Body of pancreas (tissue), 4 donors: ENCODE data around the gene BCAR1.

ENCODE experiments used
- POLR2A ChIP-seq, 3 donors: fragments of 450-650 bp; IDR thresholded peaks; one replicate each; pipeline ENCODE4 v1.6.1; 2016; ENCODE audit warnings: antibody characterized with exemption in 3 of 3, mild to moderate bottlenecking in 2 of 3
- TF ChIP-seq, protein P1 (sequence below), 7 experiments: fragments of 450-650 bp in 4 of 7; fragments of 200-600 bp in 3 of 7; sonication (generic) in 3 of 7; IDR thresholded peaks; one replicate each; pipeline ENCODE4 v1.5.1; 2016 to 2019; ENCODE audit warnings: antibody characterized with exemption in 7 of 7

DNA sequence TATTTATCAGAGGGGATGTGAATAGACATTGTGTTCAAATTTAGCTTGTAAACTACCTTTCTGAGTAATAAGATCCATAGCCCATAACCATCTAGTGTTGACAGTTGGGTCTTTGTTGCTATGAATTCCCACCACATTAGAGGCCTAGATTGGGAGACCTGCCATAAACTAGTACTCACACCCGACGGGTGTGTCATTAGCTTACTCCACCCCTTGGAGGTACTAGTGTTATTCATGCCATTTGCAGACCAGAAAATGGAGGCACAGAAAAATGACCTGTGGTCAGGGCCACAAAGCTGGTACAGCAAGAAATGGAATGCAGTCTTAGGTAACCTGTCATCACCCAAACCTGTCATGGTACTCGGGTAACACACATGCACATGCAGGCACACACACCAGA, 41.3 kb upstream of the BCAR1 start:
- TF ChIP-seq POLR2A (IDR thresholded peaks at IDR 0.05), result no peak
- TF ChIP-seq, protein P1, sequence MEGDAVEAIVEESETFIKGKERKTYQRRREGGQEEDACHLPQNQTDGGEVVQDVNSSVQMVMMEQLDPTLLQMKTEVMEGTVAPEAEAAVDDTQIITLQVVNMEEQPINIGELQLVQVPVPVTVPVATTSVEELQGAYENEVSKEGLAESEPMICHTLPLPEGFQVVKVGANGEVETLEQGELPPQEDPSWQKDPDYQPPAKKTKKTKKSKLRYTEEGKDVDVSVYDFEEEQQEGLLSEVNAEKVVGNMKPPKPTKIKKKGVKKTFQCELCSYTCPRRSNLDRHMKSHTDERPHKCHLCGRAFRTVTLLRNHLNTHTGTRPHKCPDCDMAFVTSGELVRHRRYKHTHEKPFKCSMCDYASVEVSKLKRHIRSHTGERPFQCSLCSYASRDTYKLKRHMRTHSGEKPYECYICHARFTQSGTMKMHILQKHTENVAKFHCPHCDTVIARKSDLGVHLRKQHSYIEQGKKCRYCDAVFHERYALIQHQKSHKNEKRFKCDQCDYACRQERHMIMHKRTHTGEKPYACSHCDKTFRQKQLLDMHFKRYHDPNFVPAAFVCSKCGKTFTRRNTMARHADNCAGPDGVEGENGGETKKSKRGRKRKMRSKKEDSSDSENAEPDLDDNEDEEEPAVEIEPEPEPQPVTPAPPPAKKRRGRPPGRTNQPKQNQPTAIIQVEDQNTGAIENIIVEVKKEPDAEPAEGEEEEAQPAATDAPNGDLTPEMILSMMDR (IDR thresholded peaks at IDR 0.05), result no peak
